GM12878 (cell line): ENCODE measurements around the gene FOXA1.

Experiments
- CHD2 ChIP-seq: IDR thresholded peaks from 2 replicates; pipeline ENCODE4 v1.6.1; 2011; ENCODE audit warnings: low read depth, low read length, improper control_type of control experiment, borderline replicate concordance
- CTCF ChIP-seq, 3 experiments: IDR thresholded peaks in 2 of 3; conservative IDR thresholded peaks in 1 of 3; 2 replicates each; pipeline ENCODE4 v1.5.1; 2011; ENCODE audit warnings: low read depth in 3 of 3, low read length in 3 of 3, mild to moderate bottlenecking in 3 of 3, control low read depth in 2 of 3, moderate library complexity in 2 of 3, inconsistent platforms in 1 of 3, mixed read lengths in 1 of 3; ENCODE audit not compliant: control insufficient read depth in 2 of 3, insufficient read depth in 1 of 3; ENCODE audit errors: extremely low read depth in 1 of 3
- EP300 ChIP-seq, 2 experiments: fragments of 150-350 bp in 1 of 2; IDR thresholded peaks; 2 replicates each; pipeline ENCODE4 v1.6.1; 2011 to 2012; ENCODE audit warnings: low read depth in 2 of 2, low read length in 2 of 2, borderline replicate concordance in 1 of 2, improper control_type of control experiment in 1 of 2, inconsistent platforms in 1 of 2; ENCODE audit not compliant: control insufficient read depth in 1 of 2
- REST ChIP-seq: IDR thresholded peaks from 2 replicates; pipeline ENCODE4 v1.6.1; 2012; ENCODE audit warnings: mild to moderate bottlenecking, low read depth, low read length
- USF2 ChIP-seq: IDR thresholded peaks from 2 replicates; pipeline ENCODE4 v1.6.1; 2011; ENCODE audit warnings: low read depth, low read length, improper control_type of control experiment, borderline replicate concordance

GRCh38 chr14:37597914-37598746, 3.1 kb upstream of the FOXA1 start:
- TF ChIP-seq USF2: no peak
- no peak for TF ChIP-seq EP300 (IDR thresholded peaks at IDR 0.05; ENCODE audit: borderline replicate concordance in 1 of 2, control insufficient read depth in 1 of 2, low read depth in 2 of 2, low read length in 2 of 2)
- TF ChIP-seq REST: no peak
- TF ChIP-seq CTCF (IDR thresholded peaks at IDR 0.05 in 2 of 3, conservative IDR thresholded peaks at IDR 0.05 in 1 of 3; ENCODE audit: control insufficient read depth in 2 of 3, extremely low read depth in 1 of 3, insufficient read depth in 1 of 3, low read depth in 3 of 3, low read length in 3 of 3): no peak
- no peak for TF ChIP-seq CHD2
